Activated naive CD8-positive, alpha-beta T cell treated with anti-CD3 and anti-CD28 coated beads, Interleukin-2, amount 10 ng/mL, durations not matched to agents 7 days and 5 days (primary cell): Measurements from ENCODE around the gene RSRC2. TPM values are rescaled to one million over a fixed set of nuclear protein-coding genes. Genes with fewer than 3 reads are reported as not detected.
"Not testable (repeated sequence)": the region's sequence is repeated elsewhere in the genome, so short reads cannot be mapped to it uniquely, and the experiment has no call there.

Experiments
- ATAC-seq: fragments of 150-1000 bp; cut with Tn5 transposase; one replicate; pipeline ENCODE4 v1.10.0; 2021; ENCODE audit warnings: low read depth, moderate library complexity
- POLR2A ChIA-PET: fragments of 350-600 bp; sonication (Branson Sonifier 250); formaldehyde crosslinking; loops from one replicate; lab custom pipeline; 2021; ENCODE audit warnings: antibody characterized with exemption; lab: Charles Lee
- DNase-seq: peaks from one replicate; pipeline ENCODE4 v3.0.0; 2021
- H3K27ac Mint-ChIP-seq: one replicate; pipeline ENCODE4 v1.8.0; 2022; ENCODE audit warnings: mild to moderate bottlenecking, mixed read lengths
- H3K27me3 Mint-ChIP-seq: one replicate; pipeline ENCODE4 v1.8.0; 2022; ENCODE audit warnings: mild to moderate bottlenecking, moderate library complexity, mixed read lengths
- H3K36me3 Mint-ChIP-seq: one replicate; pipeline ENCODE4 v1.8.0; 2021; ENCODE audit warnings: mild to moderate bottlenecking, mixed read lengths
- H3K4me1 Mint-ChIP-seq: one replicate; pipeline ENCODE4 v1.8.0; 2021; ENCODE audit warnings: mixed read lengths
- H3K4me3 Mint-ChIP-seq: one replicate; pipeline ENCODE4 v1.8.0; 2022; ENCODE audit warnings: mild to moderate bottlenecking, moderate library complexity, mixed read lengths
- H3K9me3 Mint-ChIP-seq: one replicate; pipeline ENCODE4 v1.8.0; 2021; ENCODE audit warnings: mixed read lengths
- total RNA-seq, 2 experiments: library from RNA; stranded (reverse); gene quantifications; one replicate each; pipeline ENCODE4 v1.2.3, GENCODE V29; 2021

Gene RSRC2
- total RNA-seq, 2 experiments from 2014 or later, result 108 to 115 TPM

DNA sequence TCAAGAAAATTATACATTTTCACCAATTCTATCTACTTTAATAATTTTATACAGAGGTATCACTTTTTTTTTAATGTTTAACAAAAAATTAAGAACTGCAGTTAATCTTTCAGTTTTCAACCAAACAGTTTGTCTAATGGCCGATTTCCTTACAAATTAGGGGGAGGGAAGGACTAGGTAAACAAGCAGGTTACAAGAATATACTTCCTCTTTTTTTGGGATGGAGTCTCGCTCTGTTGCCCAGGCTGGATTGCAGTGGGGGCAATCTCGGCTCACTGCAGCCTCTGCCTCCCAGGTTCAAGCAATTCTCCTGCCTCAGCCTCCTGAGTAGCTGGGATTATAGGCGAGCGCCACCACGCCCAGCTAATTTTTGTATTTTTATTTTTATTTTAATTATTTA is 33.5 kb downstream of the RSRC2 start:
- not testable (repeated sequence) for H3K27me3 Mint-ChIP-seq, H3K4me1 Mint-ChIP-seq, DNase-seq, ATAC-seq, H3K4me3 Mint-ChIP-seq, H3K27ac Mint-ChIP-seq, H3K9me3 Mint-ChIP-seq
- H3K36me3 Mint-ChIP-seq, result peaks cover 24% of the 10 kb centered on the region
- POLR2A ChIA-PET, result interaction anchor here (1.2 kb wide), 1 partner anchor 33 kb away, joined by 3 read pairs; no protein-coding TSS in a partner anchor

DNA sequence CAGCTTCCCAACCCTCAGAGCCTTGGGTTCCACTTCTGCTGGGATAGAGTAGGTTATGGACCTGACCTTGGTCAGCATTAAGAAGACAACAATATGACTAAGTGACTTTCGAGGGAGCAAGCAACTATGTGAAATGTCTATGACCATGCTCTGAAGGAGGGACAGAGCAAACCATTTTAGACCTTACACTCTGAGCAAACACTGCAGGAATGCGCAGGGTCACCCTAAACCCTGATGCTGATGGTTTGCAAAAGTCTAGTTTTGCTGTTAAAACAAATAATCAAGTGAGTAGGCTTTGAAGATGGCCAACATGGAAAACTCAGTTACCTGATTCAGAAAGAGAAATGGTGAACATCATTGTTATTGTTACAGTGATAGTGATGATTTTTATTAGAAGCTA is 34.7 kb downstream of the RSRC2 start:
- Mint-ChIP-seq H3K27me3 (no peaks in the 10 kb centered on the region), H3K4me3 (no peak overlapping the region), H3K27ac (no peak overlapping the region), H3K4me1 (peaks cover 7% of the 10 kb centered on the region), H3K36me3 (peaks cover 27% of the 10 kb centered on the region), H3K9me3 (no peaks in the 10 kb centered on the region)
- no peak for ATAC-seq
- no peak for DNase-seq
- POLR2A ChIA-PET, result interaction anchor here (3.1 kb wide), 1 partner anchor 8 kb away, joined by 17 read pairs; the partner anchor contains the start of gene ZCCHC8

DNA sequence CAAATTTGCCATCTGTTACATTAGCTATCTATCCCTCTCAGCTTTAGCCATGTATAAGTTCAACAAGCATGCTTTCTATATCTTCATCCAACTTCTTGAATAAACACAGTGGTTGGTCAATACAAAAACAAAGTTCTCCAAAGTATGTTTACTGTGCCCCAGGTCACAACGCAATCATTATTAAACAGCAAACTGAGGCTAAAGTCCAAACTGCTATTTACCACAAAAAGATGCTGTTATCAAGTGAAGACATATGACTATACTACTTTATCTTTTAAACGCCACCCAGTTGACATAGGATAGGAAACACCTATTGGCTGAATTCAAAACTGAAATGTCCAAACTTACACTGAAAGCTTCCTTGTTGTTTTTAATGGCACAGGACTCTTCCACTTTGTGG is 37.7 kb downstream of the RSRC2 start:
- peak overlapping the region; percentile 63 for H3K27ac Mint-ChIP-seq
- H3K36me3 Mint-ChIP-seq, result peaks cover 34% of the 10 kb centered on the region
- no peak for ATAC-seq

DNA sequence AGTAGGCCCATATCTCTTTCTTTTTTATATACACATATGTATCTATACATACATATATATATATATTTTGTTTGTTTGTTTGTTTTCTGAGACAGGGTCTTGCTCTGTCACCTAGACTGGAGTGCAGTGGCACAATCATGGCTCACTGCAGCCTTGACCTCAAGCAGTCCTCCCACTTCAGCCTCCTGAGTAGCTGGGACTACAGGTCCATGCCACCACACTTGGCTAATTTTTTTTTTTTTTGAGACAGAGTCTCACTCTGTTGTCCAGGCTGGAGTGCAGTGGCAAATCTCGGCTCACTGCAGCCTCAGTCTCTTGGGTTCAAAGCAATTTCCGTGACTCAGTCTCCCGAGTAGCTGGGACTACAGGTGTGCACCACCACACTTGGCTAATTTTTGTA is 38.9 kb downstream of the RSRC2 start:
- H3K4me1 Mint-ChIP-seq, H3K4me3 Mint-ChIP-seq, POLR2A ChIA-PET, H3K27me3 Mint-ChIP-seq, ATAC-seq, H3K27ac Mint-ChIP-seq, DNase-seq, H3K9me3 Mint-ChIP-seq: not testable (repeated sequence)
- peaks cover 36% of the 10 kb centered on the region for H3K36me3 Mint-ChIP-seq

More for the DNA sequence above, 37.7 kb downstream of the RSRC2 start:
- Mint-ChIP-seq H3K27me3 (no peaks in the 10 kb centered on the region), H3K9me3 (no peaks in the 10 kb centered on the region), H3K4me3 (no peak overlapping the region), H3K4me1 (peaks cover 7% of the 10 kb centered on the region)
- POLR2A ChIA-PET, result interaction anchor here (0.9 kb wide), 1 partner anchor 12 kb away, joined by 4 read pairs; the partner anchor contains the start of gene ZCCHC8
- DNase-seq, result no peak

DNA sequence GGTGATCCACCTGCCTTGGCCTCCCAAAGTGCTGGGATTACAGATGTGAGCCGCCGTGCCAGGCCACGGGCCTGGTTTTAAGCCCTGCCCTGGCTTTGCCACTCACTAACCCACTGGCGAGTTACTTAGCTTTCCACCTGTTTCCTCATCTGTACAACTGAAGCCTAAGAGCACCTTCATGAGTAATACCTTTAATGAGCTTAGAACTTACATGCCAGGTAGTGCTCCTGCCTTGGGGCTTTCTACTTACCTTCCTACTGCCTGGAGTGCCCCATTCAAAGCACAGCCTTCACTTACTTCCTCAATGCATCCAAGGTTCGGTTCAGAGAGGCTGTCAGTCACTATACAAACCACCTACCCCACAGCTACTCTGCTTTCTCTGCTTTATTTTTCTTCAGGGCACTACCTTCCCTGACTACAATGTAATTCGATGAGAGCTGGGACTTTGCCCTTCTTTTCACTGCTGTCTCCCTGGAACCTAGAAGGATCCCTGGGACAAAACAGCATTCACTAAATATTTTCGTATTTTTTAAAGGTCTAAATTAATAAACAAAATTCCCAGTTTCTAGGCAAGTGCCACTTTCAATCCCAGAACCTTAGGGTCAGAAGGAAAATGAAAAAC is 39.8 kb downstream of the RSRC2 start:
- no peak overlapping the region for H3K27ac Mint-ChIP-seq

DNA sequence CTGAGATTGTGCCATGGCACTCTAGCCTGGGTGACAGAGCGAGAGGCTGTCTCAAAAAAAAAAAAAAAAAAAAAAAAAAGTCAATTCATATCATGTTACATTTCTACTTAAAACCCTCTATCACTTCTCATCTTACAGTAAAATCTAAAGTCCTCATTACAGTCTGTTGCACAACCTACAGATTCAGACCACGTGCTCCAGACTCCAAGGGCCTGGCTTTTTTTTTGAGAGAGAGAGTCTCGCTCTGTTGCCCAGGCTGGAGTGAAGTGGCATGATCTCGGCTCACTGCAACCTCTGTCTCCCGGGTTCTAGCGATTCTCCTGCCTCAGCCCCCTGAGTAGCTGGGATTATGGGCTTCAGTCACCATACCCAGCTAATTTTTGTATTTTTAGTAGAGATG is 40.4 kb downstream of the RSRC2 start:
- peaks cover 32% of the 10 kb centered on the region for H3K36me3 Mint-ChIP-seq
- H3K9me3 Mint-ChIP-seq, H3K4me3 Mint-ChIP-seq, DNase-seq, H3K27ac Mint-ChIP-seq, H3K4me1 Mint-ChIP-seq, ATAC-seq, H3K27me3 Mint-ChIP-seq: not testable (repeated sequence)
- POLR2A ChIA-PET, result interaction anchor here (1.9 kb wide), 1 partner anchor 14 kb away, joined by 6 read pairs; the partner anchor contains the start of gene ZCCHC8

More for the DNA sequence above, 39.8 kb downstream of the RSRC2 start:
- H3K9me3 Mint-ChIP-seq, result no peaks in the 10 kb centered on the region
- no peak for DNase-seq
- peaks cover 5% of the 10 kb centered on the region for H3K4me1 Mint-ChIP-seq
- H3K27me3 Mint-ChIP-seq, result no peaks in the 10 kb centered on the region
- POLR2A ChIA-PET, result no interaction called here
- H3K4me3 Mint-ChIP-seq, result no peak overlapping the region
- peaks cover 34% of the 10 kb centered on the region for H3K36me3 Mint-ChIP-seq
- no peak for ATAC-seq

DNA sequence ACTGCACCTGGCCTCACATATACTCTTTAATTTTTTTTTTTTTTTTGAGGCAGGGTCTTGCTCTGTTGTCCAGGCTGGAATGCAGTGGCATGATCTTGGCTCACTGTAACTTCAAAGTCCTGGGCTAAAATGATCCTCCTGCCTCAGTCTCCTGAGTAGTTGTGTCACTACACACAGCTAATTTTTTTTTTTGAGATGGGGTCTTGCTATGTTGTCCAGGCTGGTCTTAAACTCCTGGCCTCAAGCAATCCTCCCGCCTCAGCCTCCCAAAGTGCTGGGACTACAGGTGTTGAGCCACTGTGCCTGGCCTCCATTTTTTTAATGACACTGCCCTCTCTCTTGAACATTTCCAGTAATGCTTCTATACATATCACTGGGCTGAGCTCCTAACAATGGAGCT is 42.4 kb downstream of the RSRC2 start:
- not testable (repeated sequence) for H3K4me1 Mint-ChIP-seq, H3K9me3 Mint-ChIP-seq, H3K4me3 Mint-ChIP-seq, DNase-seq, ATAC-seq, H3K27ac Mint-ChIP-seq, H3K27me3 Mint-ChIP-seq
- peaks cover 37% of the 10 kb centered on the region for H3K36me3 Mint-ChIP-seq
- POLR2A ChIA-PET, result interaction anchor here (0.7 to 1.9 kb wide), 2 partner anchors 16 to 269 kb away, joined by 3 to 6 read pairs; partner anchors contain the start of gene ZCCHC8

DNA sequence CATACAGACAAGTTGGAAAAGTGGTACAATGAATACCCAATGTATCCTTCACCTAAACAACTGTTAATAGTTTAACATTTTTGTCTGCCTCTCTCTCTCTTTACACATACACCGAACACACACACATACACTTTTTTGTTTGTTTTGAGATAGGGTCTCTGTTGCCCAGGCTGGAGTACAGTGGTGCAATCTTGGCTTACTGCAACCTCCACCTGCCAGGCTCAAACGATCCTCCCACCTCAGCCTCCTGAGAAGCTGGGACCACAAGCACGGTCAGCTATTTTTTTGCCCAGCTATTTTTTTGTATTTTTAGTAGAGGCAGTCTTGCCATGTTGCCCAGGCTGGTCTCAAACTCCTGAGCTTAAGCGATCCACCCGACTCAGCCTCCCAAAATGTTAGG is 42.8 kb downstream of the RSRC2 start:
- Mint-ChIP-seq H3K27me3 (no peaks in the 10 kb centered on the region), H3K9me3 (no peaks in the 10 kb centered on the region), H3K36me3 (peaks cover 33% of the 10 kb centered on the region), H3K27ac (no peak overlapping the region), H3K4me1 (peaks cover 3% of the 10 kb centered on the region), H3K4me3 (no peak overlapping the region)
- DNase-seq (no peak), ATAC-seq (no peak)
- POLR2A ChIA-PET, result interaction anchor here (0.7 kb wide), 1 partner anchor 268 kb away, joined by 3 read pairs; no protein-coding TSS in a partner anchor

DNA sequence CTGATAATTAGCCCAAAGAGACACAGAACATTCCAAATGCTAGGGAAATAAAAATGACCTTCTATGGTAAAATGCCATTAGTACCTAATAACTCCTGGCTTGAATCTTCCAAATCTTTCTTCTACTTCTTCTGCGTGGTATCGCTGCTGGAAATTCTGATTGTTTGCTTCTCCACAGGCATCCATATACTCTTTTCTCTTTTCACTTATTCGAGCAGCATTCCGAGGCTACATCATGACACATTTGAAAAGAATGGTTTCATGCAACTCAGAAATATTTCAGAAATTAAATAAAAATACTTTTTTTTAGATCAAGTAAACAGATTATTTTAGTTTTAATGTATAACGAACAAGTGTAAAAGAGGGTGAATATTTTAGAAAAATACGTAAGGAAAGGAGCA is 44.9 kb downstream of the RSRC2 start:
- H3K4me3 Mint-ChIP-seq, result no peak overlapping the region
- H3K36me3 Mint-ChIP-seq, result peaks cover 39% of the 10 kb centered on the region
- POLR2A ChIA-PET, result no interaction called here
- DNase-seq, result no peak
- H3K4me1 Mint-ChIP-seq, result peaks cover 3% of the 10 kb centered on the region
- no peak for ATAC-seq
- no peak overlapping the region for H3K27ac Mint-ChIP-seq
- H3K27me3 Mint-ChIP-seq, result no peaks in the 10 kb centered on the region
- H3K9me3 Mint-ChIP-seq, result no peaks in the 10 kb centered on the region

DNA sequence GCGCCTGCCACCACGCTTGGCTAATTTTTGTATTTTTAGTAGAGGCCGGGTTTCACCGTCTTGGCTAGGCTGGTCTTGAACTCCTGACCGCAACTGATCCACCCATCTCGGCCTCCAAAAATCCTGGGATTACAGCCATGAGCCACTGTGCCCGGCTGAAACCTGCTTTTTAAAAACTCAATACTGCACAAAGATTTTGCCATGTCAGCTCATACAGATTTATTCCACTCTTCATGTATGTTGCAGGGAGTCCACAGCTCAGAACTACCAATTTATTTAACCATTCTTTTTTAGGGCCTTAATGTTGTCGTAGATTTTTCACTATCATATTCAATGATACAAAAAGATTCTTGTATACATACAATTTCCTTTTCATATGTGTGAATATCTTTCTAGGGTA is 46.0 kb downstream of the RSRC2 start:
- no peaks in the 10 kb centered on the region for H3K27me3 Mint-ChIP-seq
- no peaks in the 10 kb centered on the region for H3K9me3 Mint-ChIP-seq
- H3K27ac Mint-ChIP-seq, result no peak overlapping the region
- POLR2A ChIA-PET, result no interaction called here
- H3K36me3 Mint-ChIP-seq, result peaks cover 43% of the 10 kb centered on the region
- DNase-seq, result no peak
- H3K4me1 Mint-ChIP-seq, result peaks cover 3% of the 10 kb centered on the region
- no peak for ATAC-seq
- H3K4me3 Mint-ChIP-seq, result no peak overlapping the region

DNA sequence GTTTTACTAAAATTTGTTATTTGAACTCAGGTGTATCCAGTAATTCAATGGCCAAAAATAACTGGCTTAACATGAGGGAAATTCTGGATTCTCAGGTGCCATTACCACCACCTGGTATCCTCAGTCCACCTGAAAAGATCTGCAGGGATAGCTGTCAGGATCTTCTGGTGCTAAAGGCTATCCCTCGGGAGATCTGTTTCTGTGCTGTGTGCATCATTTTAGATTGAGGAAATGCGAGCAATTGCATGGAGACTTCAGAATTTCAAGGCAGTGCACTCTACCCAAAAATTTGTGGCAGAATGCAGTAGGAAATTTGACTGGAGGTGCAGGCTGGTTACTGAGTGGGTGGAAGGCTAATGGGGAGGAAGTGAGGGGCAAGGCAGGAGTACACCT is 52.4 kb downstream of the RSRC2 start:
- H3K36me3 Mint-ChIP-seq, result peaks cover 31% of the 10 kb centered on the region
- peaks cover 12% of the 10 kb centered on the region for H3K4me1 Mint-ChIP-seq
- H3K27ac Mint-ChIP-seq, result no peak overlapping the region
- POLR2A ChIA-PET, result interaction anchor here (0.6 to 0.8 kb wide), 3 partner anchors 49 to 75 kb away, joined by 3 to 5 read pairs (median 3); no protein-coding TSS in a partner anchor
- ATAC-seq (no peak), DNase-seq (no peak)
- no peaks in the 10 kb centered on the region for H3K27me3 Mint-ChIP-seq
- H3K4me3 Mint-ChIP-seq, result no peak overlapping the region
- H3K9me3 Mint-ChIP-seq, result no peaks in the 10 kb centered on the region

DNA sequence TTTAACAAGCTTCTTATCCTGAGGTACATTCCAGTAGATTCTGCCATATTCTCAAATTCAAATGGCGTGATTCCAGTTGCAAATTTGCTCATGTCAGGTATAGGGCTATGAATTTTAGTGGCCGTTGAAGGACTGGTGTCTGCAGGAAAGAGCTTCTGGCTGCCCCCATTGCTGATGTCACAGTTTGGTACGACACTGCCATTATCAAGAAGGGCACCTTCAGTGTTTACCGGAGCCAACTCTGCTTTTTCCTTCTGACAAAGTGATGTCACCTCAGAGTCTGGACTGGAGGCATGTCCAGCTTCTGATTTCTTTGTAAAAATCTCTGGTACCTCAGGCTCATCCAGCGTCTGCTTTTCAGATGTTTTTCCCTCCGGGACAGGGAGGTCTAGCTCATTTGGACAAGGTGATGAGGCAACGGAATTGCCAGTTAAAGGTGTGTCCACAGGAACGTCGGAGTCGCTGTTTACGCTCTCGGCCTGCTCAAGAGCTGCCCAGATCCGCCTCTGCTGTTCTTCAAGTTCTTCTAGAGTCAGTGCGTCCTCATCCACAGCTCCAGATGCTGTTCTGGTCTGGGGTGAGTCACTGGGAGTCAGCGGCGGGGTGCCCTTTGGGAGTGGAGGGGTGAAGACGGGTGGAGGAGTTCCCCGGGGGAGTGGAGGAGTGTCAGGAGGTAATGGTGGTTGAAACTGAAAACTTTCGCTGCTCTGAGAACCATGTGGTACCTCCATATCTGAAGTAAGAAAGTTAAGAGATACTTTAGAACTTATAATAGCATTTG is 53.0 kb downstream of the RSRC2 start:
- ATAC-seq (no peak), DNase-seq (peak; percentile 27)
- peaks cover 31% of the 10 kb centered on the region for H3K36me3 Mint-ChIP-seq
- peaks cover 12% of the 10 kb centered on the region for H3K4me1 Mint-ChIP-seq
- POLR2A ChIA-PET, result interaction anchor here (0.6 to 1.1 kb wide), 3 partner anchors 27 to 73 kb away, joined by 3 to 5 read pairs (median 3); partner anchors contain the start of gene ZCCHC8
- no peak overlapping the region for H3K4me3 Mint-ChIP-seq
- no peaks in the 10 kb centered on the region for H3K27me3 Mint-ChIP-seq
- H3K9me3 Mint-ChIP-seq, result no peaks in the 10 kb centered on the region
- no peak overlapping the region for H3K27ac Mint-ChIP-seq
